K562 (cell line): ENCODE measurements around the gene FIGLA. TPM values are rescaled to one million over a fixed set of nuclear protein-coding genes. Genes with fewer than 3 reads are reported as not detected.

Source experiments
- ATAC-seq: fragments of 200-7000 bp; cut with Tn5 transposase; 3 replicates; pipeline ENCODE4 v1.9.1; 2020; ENCODE audit warnings: moderate library complexity
- BruUV-seq: library from RNA; stranded (reverse); fragments of 400-500 nt; replicated peaks from 2 replicates; lab custom pipeline; 2021; lab: Mats Ljungman, UMichigan
- CTCF ChIA-PET: fragments of 300-600 bp; formaldehyde crosslinking; extraction: SDS; loops from one replicate; lab custom pipeline; 2021; ENCODE audit warnings: low intra/inter-chr PET ratio; lab: Yijun Ruan, JAX
- POLR2A ChIA-PET: fragments of 300-600, 350-650 bp; sonication (Branson Sonifier 250); formaldehyde crosslinking; extraction: SDS; loops from one replicate; lab custom pipeline; 2021; ENCODE audit warnings: antibody characterized with exemption, inconsistent platforms; lab: Yijun Ruan, JAX
- DNase-seq, 4 experiments: peaks; one replicate each; pipeline versions ENCODE4 v3.0.0 to v3.0.0-alpha.2; 2011 to 2018; ENCODE audit warnings: low spot score in 3 of 4, mixed read lengths in 3 of 4; ENCODE audit errors: extremely low read depth in 1 of 4
- FAIRE-seq: peaks from 2 replicates; lab custom pipeline; 2011; peaks lifted over from hg19 to GRCh38; lab: Jason Lieb, UNC
- H2AFZ ChIP-seq: 2 replicates; pipeline ENCODE4 v1.6.0; 2011; ENCODE audit warnings: low read depth, low read length, control low read depth, inconsistent platforms
- H3K27ac ChIP-seq: fragments of 200-600 bp; 3 replicates; pipeline ENCODE4 v1.8.0; 2011; ENCODE audit warnings: low read depth, mild to moderate bottlenecking, control low read depth, inconsistent platforms, low read length, moderate library complexity, mixed read lengths; ENCODE audit errors: extremely low read depth
- H3K27me3 ChIP-seq, 2 experiments: fragments of 300-600 bp in 1 of 2; 2 replicates in 1 of 2; 3 replicates in 1 of 2; pipeline versions ENCODE4 v1.6.0 to v1.8.0; 2011; ENCODE audit warnings: inconsistent platforms in 2 of 2, low read length in 2 of 2, mild to moderate bottlenecking in 1 of 2, mixed read lengths in 1 of 2, moderate library complexity in 1 of 2; ENCODE audit not compliant: control insufficient read depth in 2 of 2, insufficient read depth in 2 of 2
- H3K36me3 ChIP-seq: fragments of 300-600 bp; 3 replicates; pipeline ENCODE4 v1.8.0; 2011; ENCODE audit warnings: mild to moderate bottlenecking, low read length, inconsistent platforms; ENCODE audit not compliant: control insufficient read depth, insufficient read depth
- H3K4me1 ChIP-seq, 2 experiments: fragments of 200-600 bp in 1 of 2; replicated peaks in 1 of 2; 2 replicates in 1 of 2; 3 replicates in 1 of 2; pipeline versions ENCODE4 v1.5.1 to v1.8.0; 2011; ENCODE audit warnings: inconsistent platforms in 2 of 2, low read length in 2 of 2, mild to moderate bottlenecking in 1 of 2, mixed read lengths in 1 of 2, moderate library complexity in 1 of 2; ENCODE audit not compliant: control insufficient read depth in 2 of 2, insufficient read depth in 2 of 2
- H3K4me2 ChIP-seq: 2 replicates; pipeline ENCODE4 v1.6.1; 2011; ENCODE audit warnings: low read length, control low read depth, inconsistent platforms, mixed read lengths; ENCODE audit not compliant: insufficient read depth
- H3K4me3 ChIP-seq: fragments of 200-600 bp; sonication (generic), shearing (Covaris generic); 2 replicates; pipeline ENCODE4 v1.5.1; 2016; ENCODE audit warnings: control low read depth, inconsistent platforms
- H3K79me2 ChIP-seq: fragments of 200-600 bp; 3 replicates; pipeline ENCODE4 v1.8.0; 2011; ENCODE audit warnings: low read length, inconsistent platforms; ENCODE audit not compliant: control insufficient read depth, insufficient read depth
- H3K9ac ChIP-seq, 2 experiments: 2 replicates each; pipeline versions ENCODE4 v1.6.0 to v1.6.1; 2011; ENCODE audit warnings: low read depth in 2 of 2, low read length in 2 of 2, control low read depth in 1 of 2, inconsistent platforms in 1 of 2, mild to moderate bottlenecking in 1 of 2, mixed read lengths in 1 of 2; ENCODE audit not compliant: insufficient read depth in 1 of 2
- H3K9me1 ChIP-seq: one replicate; pipeline ENCODE4 v1.6.0; 2011; ENCODE audit warnings: inconsistent platforms, mild to moderate bottlenecking, low read length, moderate library complexity; ENCODE audit not compliant: control insufficient read depth, insufficient read depth
- H3K9me3 ChIP-seq: replicated peaks from 2 replicates; pipeline ENCODE4 v1.5.1; 2011; ENCODE audit warnings: low read depth, low read length, inconsistent platforms; ENCODE audit not compliant: control insufficient read depth, insufficient read depth
- H4K20me1 ChIP-seq: replicated peaks from 2 replicates; pipeline ENCODE4 v1.6.1; 2011; ENCODE audit warnings: low read length, inconsistent platforms, mixed read lengths; ENCODE audit not compliant: control insufficient read depth, insufficient read depth
- ARID1B ChIP-seq: fragments of 450-650 bp; IDR thresholded peaks from 2 replicates; pipeline ENCODE4 v1.6.1; 2016; ENCODE audit warnings: antibody characterized with exemption, mild to moderate bottlenecking, inconsistent platforms
- ARID2 ChIP-seq: fragments of 450-650 bp; IDR thresholded peaks from 2 replicates; pipeline ENCODE4 v1.6.1; 2017; ENCODE audit warnings: antibody characterized with exemption, mild to moderate bottlenecking
- FOXA1 ChIP-seq: fragments of 450-650 bp; IDR thresholded peaks from 2 replicates; pipeline ENCODE4 v1.6.1; 2016; ENCODE audit warnings: mild to moderate bottlenecking, borderline replicate concordance
- FOXJ3 ChIP-seq: sonication (generic); formaldehyde crosslinking; IDR thresholded peaks from 2 replicates; pipeline ENCODE4 v1.4.0; 2020; ENCODE audit warnings: mild to moderate bottlenecking, missing genetic modification reagents
- FOXP1 ChIP-seq: sonication (generic); formaldehyde crosslinking; IDR thresholded peaks from 2 replicates; pipeline ENCODE4 v1.8.0; 2022; ENCODE audit warnings: mild to moderate bottlenecking, missing genetic modification reagents
- LARP7 ChIP-seq: fragments of 450-650 bp; IDR thresholded peaks from 2 replicates; pipeline ENCODE4 v1.6.1; 2016
- SMC3 ChIP-seq: conservative IDR thresholded peaks from 2 replicates; pipeline ENCODE4 v1.6.1; 2011; ENCODE audit warnings: low read depth, low read length, improper control_type of control experiment; ENCODE audit not compliant: insufficient read depth
- TBP ChIP-seq: optimal IDR thresholded peaks from 2 replicates; pipeline ENCODE3; 2011; ENCODE audit warnings: low read depth, low read length, improper control_type of control experiment
- TGIF2 ChIP-seq: sonication (generic); formaldehyde crosslinking; IDR thresholded peaks from 2 replicates; pipeline ENCODE4 v1.8.1; 2022; ENCODE audit warnings: mild to moderate bottlenecking, missing genetic modification reagents, moderate library complexity
- ZC3H8 ChIP-seq: fragments of 450-650 bp; IDR thresholded peaks from 2 replicates; pipeline ENCODE4 v1.6.1; 2017
- ZNF121 ChIP-seq: sonication (generic); formaldehyde crosslinking; conservative IDR thresholded peaks from 2 replicates; pipeline ENCODE4 v1.8.0; 2022; ENCODE audit warnings: missing genetic modification reagents
- ZNF583 ChIP-seq: fragments of 250-450 bp; sonication (Bioruptor Pico); IDR thresholded peaks from 2 replicates; pipeline ENCODE4 v1.4.0; 2020
- WGBS: fragments of 100-300 bp; shearing (Covaris generic); methylation state at CpG from one replicate; pipeline ENCODE4 v1.1.6; 2016; ENCODE audit warnings: low coverage, mixed read lengths; ENCODE audit not compliant: insufficient coverage; ENCODE audit errors: missing lambda C conversion rate; 5-methylcytosine and 5-hydroxymethylcytosine counted together
- in situ Hi-C: fragments of 300-500 bp; cut with MboI; formaldehyde crosslinking; loops from 4 replicates; pipeline ENCODE4 v1.15.0; 2018; ENCODE audit warnings: inconsistent platforms, mixed read lengths
- intact Hi-C: fragments of 100-400 bp; cut with micrococcal nuclease; formaldehyde crosslinking; loops from 2 replicates; pipeline ENCODE4 v1.14.2; 2022
- polyA plus RNA-seq, 8 experiments: library from polyadenylated mRNA; depleted of rRNA in 4 of 8; stranded (reverse) in 5 of 8; unstranded in 3 of 8; fragments of >200 nt; fragmentation: Nextera tagmentation in 2 of 8; fragmentation: Illumina TruSeq in 1 of 8; extraction: Ambion mirVana in 2 of 8; extraction: Trizol in 1 of 8; gene quantifications; 2 replicates each; pipeline versions ENCODE4 v1.2.1 to v1.2.3, GENCODE V29; 2011 to 2014; ENCODE audit warnings: inconsistent platforms in 1 of 8, missing spikeins in 1 of 8
- total RNA-seq, 7 experiments: library from RNA; depleted of rRNA in 6 of 7; stranded (reverse); fragments of >200 nt in 6 of 7; fragmentation: Illumina TruSeq in 2 of 7; extraction: Trizol in 2 of 7; gene quantifications; 2 replicates each; pipeline versions ENCODE4 v1.2.1 to v1.2.3, GENCODE V29; 2011 to 2021; ENCODE audit warnings: low replicate concordance in 1 of 7
- TF ChIP-seq, protein P1 (sequence below): fragments of 250-450 bp; sonication (Bioruptor Pico); IDR thresholded peaks from 2 replicates; pipeline ENCODE4 v1.9.0; 2021; ENCODE audit warnings: mild to moderate bottlenecking
- TF ChIP-seq, protein P2 (sequence below): fragments of 450-650 bp; IDR thresholded peaks from 2 replicates; pipeline ENCODE4 v1.7.1; 2018; ENCODE audit warnings: mild to moderate bottlenecking, low read depth; ENCODE audit not compliant: partially characterized antibody
- TF ChIP-seq, protein P3 (sequence below): sonication (generic); formaldehyde crosslinking; IDR thresholded peaks from 2 replicates; pipeline ENCODE4 v1.8.1; 2023; ENCODE audit warnings: mild to moderate bottlenecking, missing genetic modification reagents, moderate library complexity

The FIGLA gene
- total and polyA plus RNA-seq, 9 of the 15 experiments (the other 6 are each of a cell fraction or from before 2014, with no cell fraction given) = not detected

DNA sequence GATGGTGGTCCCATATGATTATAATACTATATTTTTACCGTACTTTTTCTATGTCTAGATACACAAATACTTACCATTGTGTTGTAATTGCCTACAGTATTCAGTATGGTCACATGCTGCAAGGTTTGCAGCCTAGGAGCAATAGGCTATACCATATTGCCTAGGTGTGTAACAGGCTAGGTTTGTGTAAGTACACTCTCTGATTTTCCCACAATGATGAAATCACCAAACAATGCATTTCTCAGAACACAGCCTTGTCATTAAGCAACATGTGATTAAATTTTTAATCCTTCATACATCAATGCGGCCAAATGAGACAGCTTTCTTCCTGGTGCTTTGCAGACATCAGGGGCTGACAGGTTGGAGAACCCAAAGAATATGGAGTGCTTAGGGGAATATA is 59.7 kb downstream of the FIGLA start (continued):
- TF ChIP-seq FOXP1 (CRISPR knock-in tag) (no peak), ARID2 (no peak), ZC3H8 (no peak), TBP (no peak)
- TF ChIP-seq, protein P1, sequence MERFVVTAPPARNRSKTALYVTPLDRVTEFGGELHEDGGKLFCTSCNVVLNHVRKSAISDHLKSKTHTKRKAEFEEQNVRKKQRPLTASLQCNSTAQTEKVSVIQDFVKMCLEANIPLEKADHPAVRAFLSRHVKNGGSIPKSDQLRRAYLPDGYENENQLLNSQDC = no peak
- TF ChIP-seq, protein P2, sequence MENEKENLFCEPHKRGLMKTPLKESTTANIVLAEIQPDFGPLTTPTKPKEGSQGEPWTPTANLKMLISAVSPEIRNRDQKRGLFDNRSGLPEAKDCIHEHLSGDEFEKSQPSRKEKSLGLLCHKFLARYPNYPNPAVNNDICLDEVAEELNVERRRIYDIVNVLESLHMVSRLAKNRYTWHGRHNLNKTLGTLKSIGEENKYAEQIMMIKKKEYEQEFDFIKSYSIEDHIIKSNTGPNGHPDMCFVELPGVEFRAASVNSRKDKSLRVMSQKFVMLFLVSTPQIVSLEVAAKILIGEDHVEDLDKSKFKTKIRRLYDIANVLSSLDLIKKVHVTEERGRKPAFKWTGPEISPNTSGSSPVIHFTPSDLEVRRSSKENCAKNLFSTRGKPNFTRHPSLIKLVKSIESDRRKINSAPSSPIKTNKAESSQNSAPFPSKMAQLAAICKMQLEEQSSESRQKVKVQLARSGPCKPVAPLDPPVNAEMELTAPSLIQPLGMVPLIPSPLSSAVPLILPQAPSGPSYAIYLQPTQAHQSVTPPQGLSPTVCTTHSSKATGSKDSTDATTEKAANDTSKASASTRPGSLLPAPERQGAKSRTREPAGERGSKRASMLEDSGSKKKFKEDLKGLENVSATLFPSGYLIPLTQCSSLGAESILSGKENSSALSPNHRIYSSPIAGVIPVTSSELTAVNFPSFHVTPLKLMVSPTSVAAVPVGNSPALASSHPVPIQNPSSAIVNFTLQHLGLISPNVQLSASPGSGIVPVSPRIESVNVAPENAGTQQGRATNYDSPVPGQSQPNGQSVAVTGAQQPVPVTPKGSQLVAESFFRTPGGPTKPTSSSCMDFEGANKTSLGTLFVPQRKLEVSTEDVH = no peak
- TF ChIP-seq, all 486 proteins: peak for 0

DNA sequence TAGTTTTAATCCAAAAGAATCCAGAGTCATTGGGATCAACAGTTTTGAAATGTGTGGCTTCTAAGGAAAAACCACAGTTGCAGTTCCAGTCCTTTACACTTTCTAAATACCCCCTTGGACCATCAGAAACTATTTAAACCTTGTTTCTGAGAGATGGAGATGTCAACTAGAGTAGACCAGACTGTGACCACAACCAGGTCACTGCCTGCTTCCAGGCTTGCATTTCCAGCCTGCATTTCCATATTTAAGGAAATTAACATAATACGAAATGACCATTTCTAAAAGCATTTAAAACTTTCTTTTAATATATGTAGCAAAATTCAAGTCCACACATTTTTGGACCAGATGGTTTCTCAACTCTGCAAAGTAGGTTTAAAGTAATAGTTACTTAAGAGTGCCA is 60.8 kb downstream of the FIGLA start:
- in situ Hi-C loops (no loop called here), intact Hi-C loops (no loop called here)
- Histone ChIP-seq H3K9me3 (no peaks in the 10 kb centered on the region), H3K9me1 (no peaks in the 10 kb centered on the region), H3K9ac (no peak overlapping the region), H3K79me2 (0 out of 3 replicates have a peak, but pooled peaks cover 4% of the 10 kb centered on the region), H3K4me1 (peaks cover 3 to 12% of the 10 kb centered on the region in 2 experiments; a peak in 3 of 5 replicates), H3K4me3 (no peak overlapping the region), H3K36me3 (no peaks in the 10 kb centered on the region), H3K27ac (no peak overlapping the region), H3K4me2 (no peak overlapping the region), H4K20me1 (no peaks in the 10 kb centered on the region), H2AFZ (no peak overlapping the region), H3K27me3 (no peaks in the 10 kb centered on the region)
- ATAC-seq (no peak), DNase-seq (no peak), FAIRE-seq (no peak)
- CTCF ChIA-PET = no interaction called here
- 64% methylated on average over 1 of the region's 1 CpG for WGBS
- POLR2A ChIA-PET = no interaction called here
- BruUV-seq = no TSS peak
- TF ChIP-seq, protein P3, sequence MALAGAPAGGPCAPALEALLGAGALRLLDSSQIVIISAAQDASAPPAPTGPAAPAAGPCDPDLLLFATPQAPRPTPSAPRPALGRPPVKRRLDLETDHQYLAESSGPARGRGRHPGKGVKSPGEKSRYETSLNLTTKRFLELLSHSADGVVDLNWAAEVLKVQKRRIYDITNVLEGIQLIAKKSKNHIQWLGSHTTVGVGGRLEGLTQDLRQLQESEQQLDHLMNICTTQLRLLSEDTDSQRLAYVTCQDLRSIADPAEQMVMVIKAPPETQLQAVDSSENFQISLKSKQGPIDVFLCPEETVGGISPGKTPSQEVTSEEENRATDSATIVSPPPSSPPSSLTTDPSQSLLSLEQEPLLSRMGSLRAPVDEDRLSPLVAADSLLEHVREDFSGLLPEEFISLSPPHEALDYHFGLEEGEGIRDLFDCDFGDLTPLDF (CRISPR knock-in tag) = no peak
- no peak for TF ChIP-seq TGIF2 (CRISPR knock-in tag)
- no peak for TF ChIP-seq FOXA1
- no peak for TF ChIP-seq ZNF121 (CRISPR knock-in tag)
- TF ChIP-seq ARID1B = no peak
- TF ChIP-seq FOXJ3 (CRISPR knock-in tag) = no peak
- TF ChIP-seq SMC3 = no peak
- TF ChIP-seq ZNF583 (CRISPR knock-in tag) = no peak
- no peak for TF ChIP-seq LARP7
